Adrenal gland (tissue), 5 donors: Measurements from ENCODE around the gene REP15.

Source experiments
- POLR2A ChIP-seq, 2 donors: fragments of 450-650 bp; IDR thresholded peaks; one replicate each; pipeline ENCODE4 v1.6.1; 2017; ENCODE audit warnings: antibody characterized with exemption in 2 of 2, mild to moderate bottlenecking in 2 of 2, moderate library complexity in 1 of 2
- TF ChIP-seq, protein P1 (sequence below), 6 experiments: fragments of 450-650 bp in 4 of 6; fragments of 200-600 bp in 2 of 6; sonication (generic) in 1 of 6; IDR thresholded peaks; 1 replicate in 5 of 6; 2 replicates in 1 of 6; pipeline versions ENCODE4 v1.5.1 to v1.8.0; 2016 to 2021; ENCODE audit warnings: antibody characterized with exemption in 6 of 6, mild to moderate bottlenecking in 2 of 6, moderate library complexity in 1 of 6
- donor health status: DM: no; HTN: no; CAD: no.

DNA sequence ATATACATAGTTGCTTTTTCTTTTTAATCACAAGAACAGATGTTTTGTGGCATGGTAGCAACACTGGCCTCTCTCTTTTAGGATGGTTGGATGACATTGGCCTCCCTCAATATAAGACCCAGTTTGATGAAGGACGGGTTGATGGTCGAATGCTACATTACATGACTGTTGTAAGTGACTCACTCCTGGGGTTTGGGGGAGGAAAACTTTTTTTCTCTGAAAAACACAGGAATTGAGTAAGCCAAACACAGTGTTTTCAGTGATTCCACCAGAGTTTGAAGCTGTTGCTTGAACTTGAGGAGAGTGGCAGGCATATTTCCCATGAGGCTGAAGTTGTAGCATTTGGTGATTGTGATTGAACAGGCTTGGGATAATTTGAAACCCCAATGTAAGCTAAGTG, 13.7 kb upstream of the REP15 start:
- TF ChIP-seq, protein P1, sequence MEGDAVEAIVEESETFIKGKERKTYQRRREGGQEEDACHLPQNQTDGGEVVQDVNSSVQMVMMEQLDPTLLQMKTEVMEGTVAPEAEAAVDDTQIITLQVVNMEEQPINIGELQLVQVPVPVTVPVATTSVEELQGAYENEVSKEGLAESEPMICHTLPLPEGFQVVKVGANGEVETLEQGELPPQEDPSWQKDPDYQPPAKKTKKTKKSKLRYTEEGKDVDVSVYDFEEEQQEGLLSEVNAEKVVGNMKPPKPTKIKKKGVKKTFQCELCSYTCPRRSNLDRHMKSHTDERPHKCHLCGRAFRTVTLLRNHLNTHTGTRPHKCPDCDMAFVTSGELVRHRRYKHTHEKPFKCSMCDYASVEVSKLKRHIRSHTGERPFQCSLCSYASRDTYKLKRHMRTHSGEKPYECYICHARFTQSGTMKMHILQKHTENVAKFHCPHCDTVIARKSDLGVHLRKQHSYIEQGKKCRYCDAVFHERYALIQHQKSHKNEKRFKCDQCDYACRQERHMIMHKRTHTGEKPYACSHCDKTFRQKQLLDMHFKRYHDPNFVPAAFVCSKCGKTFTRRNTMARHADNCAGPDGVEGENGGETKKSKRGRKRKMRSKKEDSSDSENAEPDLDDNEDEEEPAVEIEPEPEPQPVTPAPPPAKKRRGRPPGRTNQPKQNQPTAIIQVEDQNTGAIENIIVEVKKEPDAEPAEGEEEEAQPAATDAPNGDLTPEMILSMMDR (IDR thresholded peaks at IDR 0.05) = no peak
- no peak for TF ChIP-seq POLR2A (IDR thresholded peaks at IDR 0.05)
